Activated CD4-positive, alpha-beta T cell treated with anti-CD3 and anti-CD28 coated beads for 4 hours (primary cell): ENCODE data around the gene SYNGR3.
"Not testable (repeated sequence)": the region's sequence is repeated elsewhere in the genome, so short reads cannot be mapped to it uniquely, and the experiment has no call there.

ENCODE experiments used
- DNase-seq, 2 donors: peaks; one replicate each; pipeline ENCODE4 v3.0.0-alpha.2; 2020

SYNGR3 gene

GRCh38 chr16:1989209-1990100, at the start of gene SYNGR3:
Gene SYNGR3 (plus strand): TSS chr16:1989970. CDS start chr16:1990103, 133 bp downstream.
- no peak for DNase-seq

- DNase-seq: no peak
Measured at GRCh38 chr16:1940273-1941161, 49.3 kb upstream of the SYNGR3 start.

GRCh38 chr16:1941162-1942046, 48.4 kb upstream of the SYNGR3 start:
- no peak for DNase-seq

- no peak for DNase-seq
Measured at GRCh38 chr16:1942047-1942809, 47.5 kb upstream of the SYNGR3 start.

GRCh38 chr16:1942810-1943726, 46.7 kb upstream of the SYNGR3 start, which contains the start of gene MSRB1:
Gene MSRB1 (minus strand): TSS chr16:1943199. CDS start chr16:1943156, 43 bp downstream.
- DNase-seq: peak; percentile 99 to 100

- no peak for DNase-seq
Measured at GRCh38 chr16:1944612-1945199, 45.1 kb upstream of the SYNGR3 start.

- no peak for DNase-seq
Measured at GRCh38 chr16:1945559-1946391, 44.0 kb upstream of the SYNGR3 start.

GRCh38 chr16:1946495-1947368, 43.0 kb upstream of the SYNGR3 start:
- DNase-seq: no peak

- no peak for DNase-seq
Measured at GRCh38 chr16:1947369-1947670, 42.5 kb upstream of the SYNGR3 start.

- no peak for DNase-seq
Measured at GRCh38 chr16:1949507-1949906, 40.3 kb upstream of the SYNGR3 start.

- DNase-seq: no peak
Measured at GRCh38 chr16:1950047-1950446, 39.7 kb upstream of the SYNGR3 start.

- no peak for DNase-seq
Measured at GRCh38 chr16:1950559-1950958, 39.2 kb upstream of the SYNGR3 start.

- DNase-seq: no peak
Measured at GRCh38 chr16:1953734-1954133, 36.0 kb upstream of the SYNGR3 start.

- not testable (repeated sequence) for DNase-seq
Measured at GRCh38 chr16:1957434-1958142, 32.2 kb upstream of the SYNGR3 start.

- DNase-seq: not testable (repeated sequence)
Measured at GRCh38 chr16:1958143-1958491, 31.7 kb upstream of the SYNGR3 start.

GRCh38 chr16:1958715-1959268, 31.0 kb upstream of the SYNGR3 start:
- no peak for DNase-seq

- DNase-seq: peak; percentile 87 to 90
Measured at GRCh38 chr16:1959269-1960039, 30.3 kb upstream of the SYNGR3 start, which contains the start of gene NDUFB10. Gene NDUFB10 (plus strand): TSS chr16:1959538. CDS start chr16:1959625, 87 bp downstream.
